Measurements from ENCODE around the gene ZRANB1.

Gene ZRANB1

DNA sequence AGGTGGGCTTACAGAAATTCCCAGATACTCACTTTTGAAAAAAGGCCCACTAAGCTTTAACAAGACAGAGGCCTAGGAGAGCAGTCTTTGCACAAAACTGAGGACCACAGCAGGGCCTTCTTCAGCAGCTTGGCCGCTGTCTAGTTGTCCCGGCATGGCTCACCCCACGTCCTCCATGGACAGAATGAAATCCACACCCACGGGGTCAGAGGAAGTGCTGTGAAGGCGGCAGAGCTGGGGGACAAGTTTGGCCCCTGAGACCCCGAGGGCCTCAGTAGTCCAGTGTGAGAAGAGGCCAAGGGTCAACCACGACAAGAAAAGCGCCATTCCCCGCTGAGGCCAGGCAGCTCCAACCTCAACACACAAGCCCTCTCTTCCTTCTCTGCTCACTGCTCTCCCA, 78.9 kb downstream of the ZRANB1 start:
- no peaks in the 10 kb centered on the region for H3K36me3 ChIP-seq (ENCODE audit: insufficient read depth, low read length)
- TF ChIP-seq EZH2 (IDR thresholded peaks at IDR 0.05; ENCODE audit: borderline replicate concordance, low read length) (no peak), CTCF (IDR thresholded peaks at IDR 0.05; ENCODE audit: low read length) (no peak)
- no peaks in the 10 kb centered on the region for H3K9me2 ChIP-seq (ENCODE audit: low read depth, low read length)
- no peaks in the 10 kb centered on the region for H4K20me1 ChIP-seq (ENCODE audit: insufficient read depth, low read length)
- H3K4me1 ChIP-seq (ENCODE audit: insufficient read depth, low read length, severe bottlenecking), result peaks cover 14% of the 10 kb centered on the region
- peaks cover 6% of the 10 kb centered on the region for H3K27me3 ChIP-seq (ENCODE audit: insufficient read depth, low read length)
- no peaks in the 10 kb centered on the region for H3K9me3 ChIP-seq (ENCODE audit: low read length)
- H3K4me2 ChIP-seq (ENCODE audit: low read length), result no peak overlapping the region
- no peak overlapping the region for H3K27ac ChIP-seq (ENCODE audit: low read depth, low read length, poor library complexity, severe bottlenecking)
- no peaks in the 10 kb centered on the region for H3K79me2 ChIP-seq (ENCODE audit: insufficient read depth, low read length)
- no peak overlapping the region for H3K4me3 ChIP-seq (ENCODE audit: low read depth, low read length, poor library complexity, severe bottlenecking)
- no peak overlapping the region for H3K9ac ChIP-seq (ENCODE audit: low read length)
- H3F3A ChIP-seq (ENCODE audit: insufficient read depth, low read length), result no peaks in the 10 kb centered on the region
- H2AFZ ChIP-seq (ENCODE audit: low read length), result no peak overlapping the region

- Histone ChIP-seq H3K27ac (ENCODE audit: low read depth, low read length, poor library complexity, severe bottlenecking) (no peak overlapping the region), H3K36me3 (ENCODE audit: insufficient read depth, low read length) (no peaks in the 10 kb centered on the region), H3K79me2 (ENCODE audit: insufficient read depth, low read length) (no peaks in the 10 kb centered on the region), H3K4me2 (ENCODE audit: low read length) (no peak overlapping the region), H3K9ac (ENCODE audit: low read length) (no peak overlapping the region), H3K9me2 (ENCODE audit: low read depth, low read length) (no peaks in the 10 kb centered on the region), H2AFZ (ENCODE audit: low read length) (no peak overlapping the region), H3F3A (ENCODE audit: insufficient read depth, low read length) (no peaks in the 10 kb centered on the region), H4K20me1 (ENCODE audit: insufficient read depth, low read length) (no peaks in the 10 kb centered on the region), H3K4me1 (ENCODE audit: insufficient read depth, low read length, severe bottlenecking) (peaks cover 14% of the 10 kb centered on the region), H3K9me3 (ENCODE audit: low read length) (no peaks in the 10 kb centered on the region), H3K4me3 (ENCODE audit: low read depth, low read length, poor library complexity, severe bottlenecking) (no peak overlapping the region), H3K27me3 (ENCODE audit: insufficient read depth, low read length) (peaks cover 6% of the 10 kb centered on the region)
- TF ChIP-seq EZH2 (IDR thresholded peaks at IDR 0.05; ENCODE audit: borderline replicate concordance, low read length), result no peak
- TF ChIP-seq CTCF (IDR thresholded peaks at IDR 0.05; ENCODE audit: low read length), result no peak
These were observed 79.9 kb downstream of the ZRANB1 start for GRCh38 chr10:125021686-125022344.

GRCh38 chr10:125022671-125023070, 80.7 kb downstream of the ZRANB1 start:
- no peak overlapping the region for H3K9ac ChIP-seq (ENCODE audit: low read length)
- H3K4me2 ChIP-seq (ENCODE audit: low read length), result no peak overlapping the region
- H4K20me1 ChIP-seq (ENCODE audit: insufficient read depth, low read length), result no peaks in the 10 kb centered on the region
- peaks cover 14% of the 10 kb centered on the region for H3K4me1 ChIP-seq (ENCODE audit: insufficient read depth, low read length, severe bottlenecking)
- H3K9me2 ChIP-seq (ENCODE audit: low read depth, low read length), result no peaks in the 10 kb centered on the region
- no peaks in the 10 kb centered on the region for H3F3A ChIP-seq (ENCODE audit: insufficient read depth, low read length)
- H3K4me3 ChIP-seq (ENCODE audit: low read depth, low read length, poor library complexity, severe bottlenecking), result no peak overlapping the region
- H2AFZ ChIP-seq (ENCODE audit: low read length), result no peak overlapping the region
- H3K9me3 ChIP-seq (ENCODE audit: low read length), result no peaks in the 10 kb centered on the region
- H3K27ac ChIP-seq (ENCODE audit: low read depth, low read length, poor library complexity, severe bottlenecking), result no peak overlapping the region
- no peak for TF ChIP-seq EZH2 (IDR thresholded peaks at IDR 0.05; ENCODE audit: borderline replicate concordance, low read length)
- no peak for TF ChIP-seq CTCF (IDR thresholded peaks at IDR 0.05; ENCODE audit: low read length)
- peaks cover 6% of the 10 kb centered on the region for H3K27me3 ChIP-seq (ENCODE audit: insufficient read depth, low read length)
- no peaks in the 10 kb centered on the region for H3K79me2 ChIP-seq (ENCODE audit: insufficient read depth, low read length)
- H3K36me3 ChIP-seq (ENCODE audit: insufficient read depth, low read length), result no peaks in the 10 kb centered on the region

Measured in OCI-LY1 (cell line).